Esophagus squamous epithelium (tissue), 5 donors: ENCODE measurements around the gene CWC15. TPM values are rescaled to one million over a fixed set of nuclear protein-coding genes. Genes with fewer than 3 reads are reported as not detected.
A peak's percentile ranks its signal among the peaks of the same experiment; 100 is the strongest.
"Not testable (repeated sequence)": the region's sequence is repeated elsewhere in the genome, so short reads cannot be mapped to it uniquely, and the experiment has no call there.

Source experiments
- DNase-seq: peaks from one replicate; lab custom pipeline; 2025; lab: John Stamatoyannopoulos, UW
- H3K27ac ChIP-seq, 4 donors: fragments of 200-600 bp; sonication (generic); one replicate each; pipeline ENCODE4 v1.5.1; 2016 to 2019; ENCODE audit warnings: mild to moderate bottlenecking in 1 of 4
- H3K27me3 ChIP-seq, 4 donors: fragments of 200-600 bp; sonication (generic); 1 replicate in 3 of 4; 2 replicates in 1 of 4; pipeline versions ENCODE4 v1.5.1 to v1.6.0; 2017 to 2021; ENCODE audit warnings: antibody characterized with exemption in 1 of 4
- H3K36me3 ChIP-seq, 3 donors: fragments of 200-600 bp; sonication (generic); one replicate each; pipeline ENCODE4 v1.5.1; 2016 to 2019
- H3K4me1 ChIP-seq, 3 donors: fragments of 200-600 bp; sonication (generic); one replicate each; pipeline ENCODE4 v1.5.1; 2017 to 2019
- H3K4me3 ChIP-seq, 4 donors: fragments of 200-600 bp; sonication (generic); 1 replicate in 3 of 4; 2 replicates in 1 of 4; pipeline ENCODE4 v1.5.1; 2016 to 2019; ENCODE audit warnings: mild to moderate bottlenecking in 2 of 4, moderate library complexity in 1 of 4
- H3K9me3 ChIP-seq, 3 donors: fragments of 200-600 bp; sonication (generic); one replicate each; pipeline ENCODE4 v1.5.1; 2016 to 2019
- CTCF ChIP-seq, 6 experiments: fragments of 450-650 bp in 4 of 6; fragments of 200-600 bp in 2 of 6; sonication (generic) in 2 of 6; IDR thresholded peaks; one replicate each; pipeline ENCODE4 v1.5.1; 2016 to 2019; ENCODE audit warnings: antibody characterized with exemption in 6 of 6, mild to moderate bottlenecking in 4 of 6, moderate library complexity in 4 of 6
- POLR2A ChIP-seq, 4 donors: fragments of 450-650 bp; IDR thresholded peaks; one replicate each; pipeline ENCODE4 v1.6.1; 2017; ENCODE audit warnings: antibody characterized with exemption in 4 of 4, mild to moderate bottlenecking in 4 of 4, moderate library complexity in 3 of 4
- WGBS, 2 donors: methylation state at CpG; one replicate each; pipeline ENCODE4 v1.1.5; 2018; 5-methylcytosine and 5-hydroxymethylcytosine counted together
- intact Hi-C: fragments of 100-400 bp; cut with DNase I; formaldehyde crosslinking; loops from one replicate; pipeline ENCODE4 v1.15.0; 2022
- total RNA-seq, 4 donors: library from RNA; depleted of rRNA; stranded (reverse); fragments of >200 nt; gene quantifications; one replicate each; pipeline ENCODE4 v1.1.0, GENCODE V29; 2016
- donor health status: DM: yes; HTN: yes; CAD: no.

CWC15 gene
- total RNA-seq, 4 donors from 2014 or later: 29.3 to 52.6 (median 37.6) TPM

- H3K9me3 ChIP-seq: no peaks in the 10 kb centered on the region
- 33 to 43% methylated on average over 5 of the region's 5 CpGs for WGBS, 2 donors
- H3K27me3 ChIP-seq: no peaks in the 10 kb centered on the region
- DNase-seq: no peak
- H3K27ac ChIP-seq: peak overlapping the region in 3 of 4 donors; percentile 74 to 91 (median 82)
- intact Hi-C loops: no loop called here
- peaks cover 4 to 49% (median 34%) of the 10 kb centered on the region in 3 donors for H3K4me1 ChIP-seq
- H3K36me3 ChIP-seq: no peaks in the 10 kb centered on the region
- no peak overlapping the region for H3K4me3 ChIP-seq
- TF ChIP-seq POLR2A (IDR thresholded peaks at IDR 0.05) (no peak), CTCF (IDR thresholded peaks at IDR 0.05) (no peak)
Observed at GRCh38 chr11:94924612-94925011, 48.7 kb downstream of the CWC15 start.

GRCh38 chr11:94924171-94924572 is 49.2 kb downstream of the CWC15 start:
- WGBS, 2 donors: 52 to 75% methylated on average over 5 to 6 of the region's 6 CpGs
- Histone ChIP-seq H3K4me1 (peaks cover 4 to 49% (median 34%) of the 10 kb centered on the region in 3 donors), H3K9me3 (no peaks in the 10 kb centered on the region), H3K27me3 (no peaks in the 10 kb centered on the region), H3K36me3 (no peaks in the 10 kb centered on the region), H3K27ac (peak overlapping the region in 3 of 4 donors; percentile 74 to 91 (median 82)), H3K4me3 (no peak overlapping the region)
- intact Hi-C loops: no loop called here
- no peak for TF ChIP-seq CTCF (IDR thresholded peaks at IDR 0.05)
- no peak for TF ChIP-seq POLR2A (IDR thresholded peaks at IDR 0.05)
- no peak for DNase-seq

GRCh38 chr11:94923004-94923334 is 50.4 kb downstream of the CWC15 start:
- DNase-seq: no peak
- Histone ChIP-seq H3K9me3 (no peaks in the 10 kb centered on the region), H3K36me3 (no peaks in the 10 kb centered on the region), H3K27ac (no peak overlapping the region), H3K4me1 (peaks cover 4 to 43% (median 27%) of the 10 kb centered on the region in 3 donors), H3K27me3 (no peaks in the 10 kb centered on the region), H3K4me3 (no peak overlapping the region)
- WGBS, 2 donors: 80 to 100% methylated on average over 1 of the region's 2 CpGs
- no peak for TF ChIP-seq CTCF (IDR thresholded peaks at IDR 0.05)
- no peak for TF ChIP-seq POLR2A (IDR thresholded peaks at IDR 0.05)
- intact Hi-C loops: no loop called here

- Histone ChIP-seq H3K27me3 (no peaks in the 10 kb centered on the region), H3K4me3 (no peak overlapping the region), H3K27ac (no peak overlapping the region), H3K36me3 (no peaks in the 10 kb centered on the region), H3K4me1 (peaks cover 4 to 38% (median 22%) of the 10 kb centered on the region in 3 donors), H3K9me3 (no peaks in the 10 kb centered on the region)
- WGBS, 2 donors: 71 to 86% methylated on average over 5 of the region's 5 CpGs
- intact Hi-C loops: no loop called here
- TF ChIP-seq CTCF (IDR thresholded peaks at IDR 0.05): no peak
- no peak for DNase-seq
Observed at GRCh38 chr11:94922321-94923003, 50.9 kb downstream of the CWC15 start.

- no peak for DNase-seq
- TF ChIP-seq POLR2A (IDR thresholded peaks at IDR 0.05) (no peak), CTCF (IDR thresholded peaks at IDR 0.05) (no peak)
- H3K27ac ChIP-seq: no peak overlapping the region
- intact Hi-C loops: no loop called here
- no peaks in the 10 kb centered on the region for H3K27me3 ChIP-seq
- no peak overlapping the region for H3K4me3 ChIP-seq
- H3K36me3 ChIP-seq: no peaks in the 10 kb centered on the region
- peaks cover 0 to 19% (median 9%) of the 10 kb centered on the region in 3 donors for H3K4me1 ChIP-seq
- no peaks in the 10 kb centered on the region for H3K9me3 ChIP-seq
Observed at GRCh38 chr11:94920311-94920710, 53.0 kb downstream of the CWC15 start.

GRCh38 chr11:94913718-94914394 is 59.5 kb downstream of the CWC15 start:
- H3K4me3 ChIP-seq, H3K9me3 ChIP-seq, H3K4me1 ChIP-seq, H3K36me3 ChIP-seq, H3K27ac ChIP-seq, intact Hi-C loops, H3K27me3 ChIP-seq, DNase-seq: not testable (repeated sequence)
- 90 to 95% methylated on average over 2 of the region's 2 CpGs for WGBS, 2 donors
